Astrocyte of the hippocampus (primary cell): Measurements from ENCODE around the gene FZD10.

Source experiments
- DNase-seq: peaks from one replicate; pipeline ENCODE4 v3.0.0; 2011; ENCODE audit warnings: low read depth, low spot score

FZD10 gene

GRCh38 chr12:130179191-130179590 is 16.9 kb downstream of the FZD10 start:
- DNase-seq, result no peak

GRCh38 chr12:130179621-130180020 is 17.4 kb downstream of the FZD10 start:
- no peak for DNase-seq

DNA sequence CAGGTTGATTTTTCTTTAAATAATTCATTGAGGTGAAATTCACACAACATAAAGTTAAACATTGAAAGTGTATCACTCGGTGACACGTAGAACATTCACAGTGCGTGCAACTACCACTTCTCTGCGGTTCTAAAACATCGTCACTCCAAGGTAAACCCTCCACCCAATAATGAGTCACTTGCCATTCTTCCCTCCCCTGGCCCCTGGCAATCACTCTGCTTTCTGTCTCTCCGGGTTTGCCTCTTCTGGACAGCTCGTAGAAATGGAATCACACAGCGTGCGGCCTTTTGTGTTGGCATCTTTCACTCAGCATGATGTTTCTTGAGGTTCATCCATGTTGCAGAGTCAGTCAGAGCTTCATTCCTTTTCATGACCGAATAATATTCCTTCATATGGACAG is 18.9 kb downstream of the FZD10 start:
- DNase-seq, result no peak

DNA sequence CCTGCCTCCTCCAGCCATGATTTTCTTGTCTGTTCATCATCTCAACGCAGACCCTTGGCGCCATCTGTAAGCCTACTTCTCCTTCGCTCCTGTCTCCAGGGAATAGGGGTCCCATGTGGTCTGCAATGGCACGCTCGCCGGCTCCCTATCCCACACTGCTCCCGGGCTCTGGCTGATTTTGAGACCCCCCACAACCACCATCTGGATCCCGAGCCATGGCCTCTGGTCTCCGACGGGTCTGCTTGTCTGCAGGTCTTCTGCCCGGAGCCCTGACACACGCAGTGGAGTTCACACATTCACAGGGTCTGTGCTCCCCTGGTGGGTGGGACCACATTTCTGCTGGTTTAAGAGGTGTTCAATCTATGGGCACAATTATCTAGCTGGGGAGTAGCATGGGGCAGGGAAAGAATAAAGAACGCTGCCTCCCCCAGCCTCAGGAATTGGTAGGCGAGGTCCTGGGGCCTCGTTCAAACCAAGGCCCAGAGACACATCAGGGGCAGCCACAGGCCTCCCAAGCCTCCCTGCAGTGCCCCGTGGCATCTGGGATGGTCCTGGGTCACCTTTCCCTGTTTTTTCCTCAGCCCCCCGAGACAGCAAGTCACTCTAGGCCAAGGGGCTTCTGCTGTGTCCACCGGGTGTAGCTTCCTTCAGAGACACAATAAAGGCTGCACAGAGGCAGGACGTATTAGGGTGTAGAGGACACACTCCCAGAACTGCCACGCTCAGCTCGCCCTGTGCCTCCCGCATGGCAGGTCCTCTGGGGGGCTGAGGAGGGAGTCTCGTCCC is 21.5 kb downstream of the FZD10 start:
- DNase-seq, result no peak

GRCh38 chr12:130184404-130185090 is 22.3 kb downstream of the FZD10 start:
- no peak for DNase-seq

DNA sequence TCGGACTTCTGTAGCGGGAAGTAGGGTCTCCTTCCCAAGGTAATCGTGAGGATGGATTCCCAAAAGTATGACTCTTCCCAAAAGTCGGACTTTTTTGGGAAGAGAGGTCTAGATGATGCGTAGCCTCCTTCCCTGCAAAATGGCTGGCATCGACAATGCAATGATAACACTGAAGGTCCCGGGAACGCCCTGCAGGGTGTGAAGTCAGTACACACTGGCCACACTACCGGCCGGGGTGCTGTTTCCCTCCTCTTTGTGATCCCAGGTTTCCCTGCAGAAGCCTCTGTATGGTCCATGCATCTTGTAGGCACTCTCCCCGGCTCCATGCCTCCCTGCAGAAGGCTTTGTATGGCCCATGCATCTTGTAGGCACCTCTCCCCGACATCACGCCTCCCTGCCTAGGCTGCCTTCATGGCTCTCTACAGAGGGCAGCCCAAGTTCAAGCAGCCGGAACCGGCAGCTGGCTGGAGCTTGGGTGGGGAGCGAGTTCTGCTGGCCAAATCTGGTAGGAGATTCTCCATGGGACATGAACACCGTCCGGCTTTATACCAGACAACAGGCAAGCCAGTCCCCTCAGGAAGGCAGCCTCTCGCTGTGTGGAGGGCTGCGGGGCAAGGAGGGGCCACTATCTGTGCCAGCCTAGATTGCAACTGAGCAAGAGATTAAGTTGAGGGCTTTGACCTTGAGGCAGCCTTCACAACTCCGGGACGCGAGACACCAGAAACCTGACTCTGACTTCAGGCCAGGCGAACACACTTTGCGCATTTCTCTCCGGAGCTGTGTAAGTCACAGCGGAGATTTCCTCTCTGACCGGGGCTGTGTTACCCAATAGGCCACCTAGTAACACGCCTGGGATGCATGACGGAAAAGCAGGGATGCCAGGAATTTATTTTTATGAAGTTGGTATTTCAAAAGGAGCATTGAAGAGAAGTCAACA is 23.5 kb downstream of the FZD10 start:
- DNase-seq, result no peak

- no peak for DNase-seq
Observed at GRCh38 chr12:130186651-130187268, 24.5 kb downstream of the FZD10 start.

GRCh38 chr12:130192642-130193345 is 30.5 kb downstream of the FZD10 start:
- DNase-seq, result no peak

GRCh38 chr12:130194154-130194553 is 31.9 kb downstream of the FZD10 start:
- DNase-seq, result no peak

- DNase-seq, result no peak
Observed at GRCh38 chr12:130195369-130195768, 33.1 kb downstream of the FZD10 start.

- DNase-seq, result no peak
Observed at GRCh38 chr12:130195776-130196175, 33.5 kb downstream of the FZD10 start.

DNA sequence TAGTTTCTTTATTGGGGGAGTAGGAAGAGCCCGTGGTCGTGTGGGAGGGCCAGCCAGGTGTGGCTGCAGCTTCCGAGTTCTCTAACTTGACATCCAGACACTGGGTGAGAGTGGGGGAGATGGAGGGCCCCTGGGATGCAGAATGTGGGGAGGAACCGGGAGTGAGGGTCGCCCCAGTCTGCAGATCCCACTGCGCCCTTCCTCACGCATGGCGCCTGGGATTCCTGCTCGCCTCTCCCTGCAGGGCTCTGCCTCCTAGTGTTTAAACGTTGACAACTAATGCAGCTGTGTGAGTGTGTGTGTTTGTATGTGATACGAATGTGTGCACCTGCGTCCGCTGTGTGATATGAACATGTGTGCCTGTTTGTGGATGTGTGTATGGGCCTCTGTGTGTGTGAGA is 34.6 kb downstream of the FZD10 start:
- DNase-seq, result no peak

GRCh38 chr12:130198026-130198662 is 35.9 kb downstream of the FZD10 start:
- DNase-seq, result no peak

GRCh38 chr12:130198663-130199060 is 36.4 kb downstream of the FZD10 start:
- no peak for DNase-seq

- DNase-seq, result no peak
Observed at GRCh38 chr12:130199581-130200390, 37.5 kb downstream of the FZD10 start.

DNA sequence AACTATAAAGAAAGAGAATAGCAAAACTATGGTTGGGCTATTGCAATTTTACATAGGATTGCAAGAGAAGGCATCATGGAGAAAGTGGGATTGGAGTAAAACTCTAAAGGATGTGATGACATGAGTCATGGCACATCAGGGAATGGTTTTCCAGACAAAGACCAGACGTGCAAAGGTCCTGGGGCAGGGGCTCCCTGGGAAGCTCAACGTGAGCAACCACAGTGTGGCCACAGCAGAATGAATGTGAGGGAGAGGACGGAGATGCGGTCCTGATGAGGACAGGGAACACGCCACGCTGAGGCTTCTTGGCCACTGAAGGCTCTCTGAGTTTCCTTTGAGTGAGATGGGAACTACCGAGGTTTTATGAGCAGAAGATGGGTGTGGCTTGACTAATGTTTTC is 38.2 kb downstream of the FZD10 start:
- DNase-seq, result no peak

DNA sequence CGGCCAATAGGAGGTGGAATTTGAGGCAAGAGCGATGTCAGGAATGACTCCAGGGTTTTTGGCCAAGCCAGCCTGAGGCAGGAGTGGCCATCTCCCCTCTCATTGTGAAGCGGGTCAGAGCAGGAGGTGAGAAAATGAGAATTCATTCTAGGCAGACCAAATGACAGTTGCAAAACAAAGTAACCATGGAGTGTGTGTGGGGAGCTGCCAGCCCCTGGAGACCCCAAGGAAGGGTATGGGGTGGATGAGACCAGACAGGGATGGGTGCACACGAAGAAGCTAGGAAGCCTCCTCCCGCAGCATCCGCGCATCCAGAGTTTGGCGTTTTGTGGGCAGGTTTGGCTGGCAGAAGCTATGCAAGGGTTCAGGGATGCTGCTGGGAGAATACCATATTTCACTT is 38.8 kb downstream of the FZD10 start:
- no peak for DNase-seq

DNA sequence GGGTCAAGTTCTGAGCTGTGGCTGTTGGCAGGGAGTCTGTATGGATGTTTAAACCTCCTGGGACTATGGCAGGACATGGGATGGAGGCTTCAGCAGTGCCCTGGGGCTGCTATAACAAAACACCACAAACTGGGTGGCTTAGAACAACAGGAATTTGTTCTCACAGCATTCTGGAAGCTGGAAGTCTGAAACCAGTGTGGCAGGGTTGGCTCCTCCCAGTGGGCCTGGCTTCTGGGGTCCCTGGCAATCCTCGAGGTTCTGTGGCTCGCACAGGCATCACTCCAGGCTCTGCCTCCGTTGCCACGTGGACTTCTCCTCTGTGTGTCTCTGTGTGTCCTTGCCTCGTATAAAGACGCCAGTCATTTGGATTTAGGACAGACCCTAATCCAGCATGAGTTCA is 39.9 kb downstream of the FZD10 start:
- no peak for DNase-seq

DNA sequence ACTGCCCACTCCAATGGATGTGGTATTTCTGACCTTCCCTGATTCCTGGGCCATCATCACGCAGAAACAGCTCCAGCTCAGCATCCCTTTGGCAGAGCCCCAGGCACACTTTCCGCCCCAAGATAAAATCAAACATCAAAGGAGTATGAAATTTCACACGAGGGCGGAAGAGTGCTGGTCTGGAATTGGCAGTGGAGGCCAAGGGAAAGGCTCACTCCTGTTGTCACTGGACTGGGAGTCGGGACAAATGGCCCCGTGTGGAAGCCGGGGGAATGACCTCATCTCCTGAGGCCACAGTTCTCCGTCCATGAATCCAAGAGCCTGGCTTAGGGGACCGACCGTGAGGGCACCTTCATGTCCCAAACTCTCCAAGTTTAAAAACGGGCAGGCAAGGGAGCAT is 40.9 kb downstream of the FZD10 start:
- no peak for DNase-seq

- DNase-seq, result no peak
Observed at GRCh38 chr12:130204541-130204953, 42.3 kb downstream of the FZD10 start.
